ENCODE measurements around the gene CLCN3.
"Not testable (repeated sequence)": the region's sequence is repeated elsewhere in the genome, so short reads cannot be mapped to it uniquely, and the experiment has no call there.

CLCN3 gene

GRCh38 chr4:169707958-169708643 is 87.7 kb downstream of the CLCN3 start:
- peak; percentile 22 for DNase-seq (ENCODE audit: low read depth)

GRCh38 chr4:169715826-169716225 is 95.4 kb downstream of the CLCN3 start:
- peak; percentile 1 for DNase-seq (ENCODE audit: low read depth)

GRCh38 chr4:169716677-169717076 is 96.3 kb downstream of the CLCN3 start:
- no peak for DNase-seq (ENCODE audit: low read depth)

- DNase-seq (ENCODE audit: low read depth): no peak
These were observed 100.2 kb downstream of the CLCN3 start for GRCh38 chr4:169720529-169720928.

GRCh38 chr4:169723207-169723965 is 103.0 kb downstream of the CLCN3 start:
- peak; percentile 14 for DNase-seq (ENCODE audit: low read depth)

GRCh38 chr4:169724260-169724659 is 103.9 kb downstream of the CLCN3 start:
- peak; percentile 49 for DNase-seq (ENCODE audit: low read depth)

GRCh38 chr4:169727616-169728015 is 107.2 kb downstream of the CLCN3 start:
- no peak for DNase-seq (ENCODE audit: low read depth)

- no peak for DNase-seq (ENCODE audit: low read depth)
These were observed 110.2 kb downstream of the CLCN3 start for GRCh38 chr4:169730564-169730963.

- not testable (repeated sequence) for DNase-seq (ENCODE audit: low read depth)
These were observed 118.2 kb downstream of the CLCN3 start for GRCh38 chr4:169738604-169739003.

GRCh38 chr4:169741569-169741968 is 121.2 kb downstream of the CLCN3 start:
- DNase-seq (ENCODE audit: low read depth): peak; percentile 21

- DNase-seq (ENCODE audit: low read depth): no peak
These were observed 124.2 kb downstream of the CLCN3 start for GRCh38 chr4:169744601-169745000.

GRCh38 chr4:169745291-169745690 is 124.9 kb downstream of the CLCN3 start:
- peak; percentile 65 for DNase-seq (ENCODE audit: low read depth)

- no peak for DNase-seq (ENCODE audit: low read depth)
These were observed 136.7 kb downstream of the CLCN3 start for GRCh38 chr4:169756971-169757574.

- DNase-seq (ENCODE audit: low read depth): peak; percentile 82
These were observed 137.3 kb downstream of the CLCN3 start, which contains the start of gene HPF1 for GRCh38 chr4:169757575-169758184. Gene HPF1, minus strand, starts transcription at chr4:169757944. Its CDS starts 67 bp downstream, at chr4:169757877.

GRCh38 chr4:169758401-169758962 is 138.1 kb downstream of the CLCN3 start:
- DNase-seq (ENCODE audit: low read depth): no peak

- DNase-seq (ENCODE audit: low read depth): no peak
These were observed 141.5 kb downstream of the CLCN3 start for GRCh38 chr4:169761846-169762245.

- peak; percentile 13 for DNase-seq (ENCODE audit: low read depth)
These were observed 145.5 kb downstream of the CLCN3 start for GRCh38 chr4:169765835-169766234.

GRCh38 chr4:169766741-169767140 is 146.4 kb downstream of the CLCN3 start:
- no peak for DNase-seq (ENCODE audit: low read depth)

- DNase-seq (ENCODE audit: low read depth): no peak
These were observed 148.0 kb downstream of the CLCN3 start for GRCh38 chr4:169768385-169768784.

GRCh38 chr4:169770416-169770815 is 150.0 kb downstream of the CLCN3 start:
- no peak for DNase-seq (ENCODE audit: low read depth)

GRCh38 chr4:169771556-169772080 is 151.2 kb downstream of the CLCN3 start:
- not testable (repeated sequence) for DNase-seq (ENCODE audit: low read depth)
